GM23338 (cell line): Measurements from ENCODE around the gene MYL4. TPM values are rescaled to one million over a fixed set of nuclear protein-coding genes. Genes with fewer than 3 reads are reported as not detected.

Experiments used
- ATAC-seq: fragments of 200-7000 bp; cut with Tn5 transposase; 3 replicates; pipeline ENCODE4 v1.9.1; 2020
- DNase-seq: peaks from one replicate; pipeline ENCODE4 v3.0.0-alpha.2; 2015; ENCODE audit warnings: low spot score
- H2AFZ ChIP-seq: fragments of 200-600 bp; sonication (generic); 2 replicates; pipeline ENCODE4 v1.8.0; 2016; ENCODE audit warnings: antibody characterized with exemption, mild to moderate bottlenecking, moderate library complexity
- H3F3A ChIP-seq: fragments of 200-600 bp; sonication (generic); replicated peaks from 2 replicates; pipeline ENCODE4 v1.8.0; 2017; ENCODE audit warnings: antibody characterized with exemption, mixed run types, low read depth
- H3K27ac ChIP-seq: fragments of 200-600 bp; sonication (generic); 2 replicates; pipeline ENCODE4 v1.6.1; 2016; ENCODE audit warnings: low read depth
- H3K27me3 ChIP-seq: fragments of 200-600 bp; sonication (generic); 2 replicates; pipeline ENCODE4 v1.8.0; 2016; ENCODE audit warnings: mild to moderate bottlenecking, mixed run types, moderate library complexity; ENCODE audit not compliant: insufficient read depth
- H3K36me3 ChIP-seq: fragments of 200-600 bp; sonication (generic); 2 replicates; pipeline ENCODE4 v1.8.0; 2016; ENCODE audit warnings: mild to moderate bottlenecking; ENCODE audit not compliant: insufficient read depth
- H3K4me1 ChIP-seq: fragments of 200-600 bp; sonication (generic); 2 replicates; pipeline ENCODE4 v1.8.0; 2016; ENCODE audit warnings: mild to moderate bottlenecking, moderate library complexity; ENCODE audit not compliant: insufficient read depth
- H3K4me2 ChIP-seq: fragments of 200-600 bp; sonication (generic); 2 replicates; pipeline ENCODE4 v1.7.1; 2017; ENCODE audit warnings: mixed run types
- H3K4me3 ChIP-seq: fragments of 200-600 bp; sonication (generic); 2 replicates; pipeline ENCODE4 v1.6.1; 2016; ENCODE audit warnings: mixed run types
- H3K79me2 ChIP-seq: fragments of 200-600 bp; sonication (generic); replicated peaks from 2 replicates; pipeline ENCODE4 v1.8.0; 2017; ENCODE audit warnings: mild to moderate bottlenecking; ENCODE audit not compliant: insufficient read depth
- H3K9me2 ChIP-seq: fragments of 200-600 bp; sonication (generic); 2 replicates; pipeline ENCODE4 v1.8.0; 2017; ENCODE audit not compliant: insufficient read depth
- H4K20me1 ChIP-seq: fragments of 200-600 bp; sonication (generic); replicated peaks from 2 replicates; pipeline ENCODE4 v1.8.0; 2017; ENCODE audit warnings: mild to moderate bottlenecking; ENCODE audit not compliant: insufficient read depth
- H3K27ac Mint-ChIP-seq: 2 replicates; pipeline ENCODE4 v1.8.0; 2020; ENCODE audit warnings: inconsistent platforms, mild to moderate bottlenecking, moderate library complexity, mixed read lengths
- H3K27me3 Mint-ChIP-seq: 3 replicates; pipeline ENCODE4 v1.8.0; 2022; ENCODE audit warnings: low read depth, mild to moderate bottlenecking, moderate library complexity, mixed read lengths, inconsistent platforms; ENCODE audit not compliant: insufficient read depth, poor library complexity
- H3K36me3 Mint-ChIP-seq: 3 replicates; pipeline ENCODE4 v1.8.0; 2021; ENCODE audit warnings: low read depth, mild to moderate bottlenecking, inconsistent platforms, moderate library complexity, mixed read lengths
- H3K4me1 Mint-ChIP-seq: 3 replicates; pipeline ENCODE4 v1.8.0; 2020; ENCODE audit warnings: mild to moderate bottlenecking, inconsistent platforms, mixed read lengths
- H3K4me3 Mint-ChIP-seq: 3 replicates; pipeline ENCODE4 v1.8.0; 2021; ENCODE audit warnings: moderate library complexity, mild to moderate bottlenecking, inconsistent platforms, mixed read lengths
- H3K9me3 Mint-ChIP-seq: 3 replicates; pipeline ENCODE4 v1.8.0; 2020; ENCODE audit warnings: moderate library complexity, mild to moderate bottlenecking, inconsistent platforms, mixed read lengths
- CREB1 ChIP-seq: fragments of 250-450 bp; sonication (Bioruptor Pico); IDR thresholded peaks from 2 replicates; pipeline ENCODE4 v1.5.0; 2020; ENCODE audit warnings: low read depth, mild to moderate bottlenecking, moderate library complexity
- EZH2 ChIP-seq: fragments of 200-600 bp; sonication (generic); IDR thresholded peaks from one replicate; pipeline ENCODE4 v1.8.0; 2017; ENCODE audit warnings: antibody characterized with exemption, mild to moderate bottlenecking, low read depth; ENCODE audit not compliant: unreplicated experiment
- EZH2phosphoT487 ChIP-seq: fragments of 200-600 bp; sonication (generic); IDR thresholded peaks from one replicate; pipeline ENCODE4 v1.8.1; 2018; ENCODE audit warnings: antibody characterized with exemption; ENCODE audit not compliant: unreplicated experiment
- JUNB ChIP-seq: IDR thresholded peaks from one replicate; pipeline ENCODE4 v1.6.1; 2016; ENCODE audit warnings: antibody characterized with exemption; ENCODE audit not compliant: unreplicated experiment
- NANOG ChIP-seq: IDR thresholded peaks from 2 replicates; pipeline ENCODE4 v1.6.1; 2016; ENCODE audit warnings: antibody characterized with exemption, borderline replicate concordance
- POLR2AphosphoS5 ChIP-seq: IDR thresholded peaks from 2 replicates; pipeline ENCODE4 v1.6.1; 2016; ENCODE audit warnings: antibody characterized with exemption, low read depth
- STAT1 ChIP-seq: IDR thresholded peaks from one replicate; pipeline ENCODE4 v1.6.1; 2016; ENCODE audit warnings: antibody characterized with exemption; ENCODE audit not compliant: unreplicated experiment
- ZNF114 ChIP-seq: fragments of 250-450 bp; sonication (Bioruptor Pico); IDR thresholded peaks from 2 replicates; pipeline ENCODE4 v1.5.0; 2020; ENCODE audit warnings: mild to moderate bottlenecking, moderate library complexity
- ZNF331 ChIP-seq: fragments of 250-450 bp; sonication (Bioruptor Pico); IDR thresholded peaks from 2 replicates; pipeline ENCODE4 v1.5.0; 2020; ENCODE audit warnings: low read depth, mild to moderate bottlenecking, moderate library complexity
- polyA plus RNA-seq: library from polyadenylated mRNA; unstranded; fragments of >200 nt; fragmentation: Nextera tagmentation; extraction: Ambion mirVana; gene quantifications from 2 replicates; pipeline ENCODE4 v1.2.1, GENCODE V29; 2016
- total RNA-seq: library from RNA; depleted of rRNA; stranded (reverse); fragments of >200 nt; shearing (Covaris generic); gene quantifications from 2 replicates; pipeline ENCODE4 v1.2.3, GENCODE V29; 2014
- TF ChIP-seq, protein P1 (sequence below), 2 experiments: fragments of 200-600 bp in 1 of 2; sonication (generic) in 1 of 2; conservative IDR thresholded peaks; 2 replicates each; pipeline versions ENCODE4 v1.5.1 to v1.6.1; 2016 to 2017; ENCODE audit warnings: antibody characterized with exemption in 2 of 2, low read depth in 2 of 2, mild to moderate bottlenecking in 2 of 2, moderate library complexity in 1 of 2
- TF ChIP-seq, protein P2 (sequence below): IDR thresholded peaks from one replicate; pipeline ENCODE4 v1.6.1; 2018; ENCODE audit warnings: antibody characterized with exemption; ENCODE audit not compliant: unreplicated experiment
- TF ChIP-seq, protein P3 (sequence below): IDR thresholded peaks from 2 replicates; pipeline ENCODE4 v1.6.1; 2016; ENCODE audit warnings: antibody characterized with exemption

The MYL4 gene
- total and polyA plus RNA-seq, 2 experiments from 2014 or later, result 0.44 TPM; not detected in 1

DNA sequence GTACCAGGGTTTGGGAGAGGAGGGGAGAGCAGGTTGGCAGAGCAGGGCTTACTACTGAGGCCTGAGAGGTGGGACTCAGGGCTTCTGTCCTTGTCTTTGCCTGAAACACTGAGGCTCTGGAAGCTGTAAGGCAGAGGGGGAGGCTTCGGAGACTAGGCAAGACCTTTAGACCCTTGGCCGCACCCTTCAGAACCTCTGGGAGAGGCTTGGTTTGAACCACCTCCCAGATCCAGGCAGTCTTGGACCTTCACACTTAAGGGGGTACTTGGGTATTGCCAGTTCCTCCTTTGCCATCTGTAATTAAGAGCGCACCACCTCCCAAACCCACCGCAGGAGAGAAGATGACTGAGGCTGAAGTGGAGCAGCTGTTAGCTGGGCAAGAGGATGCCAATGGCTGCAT is 12.9 kb downstream of the MYL4 start (continued):
- TF ChIP-seq, protein P1, sequence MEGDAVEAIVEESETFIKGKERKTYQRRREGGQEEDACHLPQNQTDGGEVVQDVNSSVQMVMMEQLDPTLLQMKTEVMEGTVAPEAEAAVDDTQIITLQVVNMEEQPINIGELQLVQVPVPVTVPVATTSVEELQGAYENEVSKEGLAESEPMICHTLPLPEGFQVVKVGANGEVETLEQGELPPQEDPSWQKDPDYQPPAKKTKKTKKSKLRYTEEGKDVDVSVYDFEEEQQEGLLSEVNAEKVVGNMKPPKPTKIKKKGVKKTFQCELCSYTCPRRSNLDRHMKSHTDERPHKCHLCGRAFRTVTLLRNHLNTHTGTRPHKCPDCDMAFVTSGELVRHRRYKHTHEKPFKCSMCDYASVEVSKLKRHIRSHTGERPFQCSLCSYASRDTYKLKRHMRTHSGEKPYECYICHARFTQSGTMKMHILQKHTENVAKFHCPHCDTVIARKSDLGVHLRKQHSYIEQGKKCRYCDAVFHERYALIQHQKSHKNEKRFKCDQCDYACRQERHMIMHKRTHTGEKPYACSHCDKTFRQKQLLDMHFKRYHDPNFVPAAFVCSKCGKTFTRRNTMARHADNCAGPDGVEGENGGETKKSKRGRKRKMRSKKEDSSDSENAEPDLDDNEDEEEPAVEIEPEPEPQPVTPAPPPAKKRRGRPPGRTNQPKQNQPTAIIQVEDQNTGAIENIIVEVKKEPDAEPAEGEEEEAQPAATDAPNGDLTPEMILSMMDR (conservative IDR thresholded peaks at IDR 0.05; ENCODE audit: low read depth in 2 of 2), result no peak
- TF ChIP-seq JUNB, result no peak
- TF ChIP-seq CREB1, result no peak
- TF ChIP-seq EZH2phosphoT487, result no peak
- TF ChIP-seq EZH2, result no peak
- TF ChIP-seq STAT1, result no peak

DNA sequence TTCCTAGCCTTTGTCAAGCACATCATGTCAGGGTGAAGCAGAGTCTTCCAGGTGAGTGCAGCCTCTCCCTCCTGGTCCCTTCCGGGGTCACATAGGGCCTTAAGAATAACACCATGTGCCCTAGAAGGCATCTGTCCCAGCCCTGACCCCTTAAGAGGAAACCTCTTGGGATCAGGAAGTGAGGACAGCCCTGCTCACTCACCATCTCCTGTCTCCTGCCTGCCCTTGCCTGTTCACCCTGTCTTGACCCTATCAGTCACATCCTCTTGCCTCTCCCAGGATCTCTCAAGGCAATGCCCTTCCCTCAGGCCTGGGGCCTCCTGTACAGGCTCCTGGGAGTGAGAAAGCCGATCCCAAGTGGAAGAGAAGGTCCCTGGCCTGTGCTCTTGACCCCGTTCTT is 13.9 kb downstream of the MYL4 start:
- Histone ChIP-seq H3K27me3 (no peaks in the 10 kb centered on the region), H3K27ac (no peak overlapping the region), H3K79me2 (no peaks in the 10 kb centered on the region), H3K4me2 (no peak overlapping the region), H3K4me3 (no peak overlapping the region), H3K36me3 (no peaks in the 10 kb centered on the region), H3K9me2 (no peaks in the 10 kb centered on the region), H4K20me1 (no peaks in the 10 kb centered on the region), H3K4me1 (peaks cover 13% of the 10 kb centered on the region), H2AFZ (no peak overlapping the region), H3F3A (no peaks in the 10 kb centered on the region)
- H3K4me3 Mint-ChIP-seq, result no peak overlapping the region
- DNase-seq (no peak), ATAC-seq (no peak)
- no peak overlapping the region for H3K27ac Mint-ChIP-seq
- H3K4me1 Mint-ChIP-seq, result peaks cover 16% of the 10 kb centered on the region
- H3K9me3 Mint-ChIP-seq, result peaks cover 16% of the 10 kb centered on the region
- peaks cover 13% of the 10 kb centered on the region for H3K27me3 Mint-ChIP-seq
- H3K36me3 Mint-ChIP-seq, result peaks cover 7% of the 10 kb centered on the region; the same call in 2 of the 3 replicates
- TF ChIP-seq, protein P2, sequence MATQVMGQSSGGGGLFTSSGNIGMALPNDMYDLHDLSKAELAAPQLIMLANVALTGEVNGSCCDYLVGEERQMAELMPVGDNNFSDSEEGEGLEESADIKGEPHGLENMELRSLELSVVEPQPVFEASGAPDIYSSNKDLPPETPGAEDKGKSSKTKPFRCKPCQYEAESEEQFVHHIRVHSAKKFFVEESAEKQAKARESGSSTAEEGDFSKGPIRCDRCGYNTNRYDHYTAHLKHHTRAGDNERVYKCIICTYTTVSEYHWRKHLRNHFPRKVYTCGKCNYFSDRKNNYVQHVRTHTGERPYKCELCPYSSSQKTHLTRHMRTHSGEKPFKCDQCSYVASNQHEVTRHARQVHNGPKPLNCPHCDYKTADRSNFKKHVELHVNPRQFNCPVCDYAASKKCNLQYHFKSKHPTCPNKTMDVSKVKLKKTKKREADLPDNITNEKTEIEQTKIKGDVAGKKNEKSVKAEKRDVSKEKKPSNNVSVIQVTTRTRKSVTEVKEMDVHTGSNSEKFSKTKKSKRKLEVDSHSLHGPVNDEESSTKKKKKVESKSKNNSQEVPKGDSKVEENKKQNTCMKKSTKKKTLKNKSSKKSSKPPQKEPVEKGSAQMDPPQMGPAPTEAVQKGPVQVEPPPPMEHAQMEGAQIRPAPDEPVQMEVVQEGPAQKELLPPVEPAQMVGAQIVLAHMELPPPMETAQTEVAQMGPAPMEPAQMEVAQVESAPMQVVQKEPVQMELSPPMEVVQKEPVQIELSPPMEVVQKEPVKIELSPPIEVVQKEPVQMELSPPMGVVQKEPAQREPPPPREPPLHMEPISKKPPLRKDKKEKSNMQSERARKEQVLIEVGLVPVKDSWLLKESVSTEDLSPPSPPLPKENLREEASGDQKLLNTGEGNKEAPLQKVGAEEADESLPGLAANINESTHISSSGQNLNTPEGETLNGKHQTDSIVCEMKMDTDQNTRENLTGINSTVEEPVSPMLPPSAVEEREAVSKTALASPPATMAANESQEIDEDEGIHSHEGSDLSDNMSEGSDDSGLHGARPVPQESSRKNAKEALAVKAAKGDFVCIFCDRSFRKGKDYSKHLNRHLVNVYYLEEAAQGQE, result no peak
- TF ChIP-seq, protein P3, sequence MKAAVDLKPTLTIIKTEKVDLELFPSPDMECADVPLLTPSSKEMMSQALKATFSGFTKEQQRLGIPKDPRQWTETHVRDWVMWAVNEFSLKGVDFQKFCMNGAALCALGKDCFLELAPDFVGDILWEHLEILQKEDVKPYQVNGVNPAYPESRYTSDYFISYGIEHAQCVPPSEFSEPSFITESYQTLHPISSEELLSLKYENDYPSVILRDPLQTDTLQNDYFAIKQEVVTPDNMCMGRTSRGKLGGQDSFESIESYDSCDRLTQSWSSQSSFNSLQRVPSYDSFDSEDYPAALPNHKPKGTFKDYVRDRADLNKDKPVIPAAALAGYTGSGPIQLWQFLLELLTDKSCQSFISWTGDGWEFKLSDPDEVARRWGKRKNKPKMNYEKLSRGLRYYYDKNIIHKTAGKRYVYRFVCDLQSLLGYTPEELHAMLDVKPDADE, result no peak
- TF ChIP-seq EZH2 (no peak), NANOG (no peak), ZNF331 (CRISPR knock-in tag) (no peak), CREB1 (no peak), EZH2phosphoT487 (no peak), ZNF114 (CRISPR knock-in tag) (no peak), POLR2AphosphoS5 (no peak), STAT1 (no peak)
- TF ChIP-seq, protein P1 (conservative IDR thresholded peaks at IDR 0.05; ENCODE audit: low read depth in 2 of 2), result no peak
